Fibroblast of pulmonary artery (primary cell): ENCODE results near the gene TSC2.

Experiments used
- DNase-seq: peaks from one replicate; pipeline ENCODE4 v3.0.0-alpha.2; 2010; ENCODE audit warnings: low read depth
- H3K4me3 ChIP-seq: replicated peaks from 2 replicates; pipeline ENCODE4 v1.5.1; 2011; ENCODE audit warnings: low read depth, mild to moderate bottlenecking, control low read depth, low read length, moderate library complexity
- TF ChIP-seq, protein P1 (sequence below): IDR thresholded peaks from 2 replicates; pipeline ENCODE4 v1.5.1; 2011; ENCODE audit warnings: mild to moderate bottlenecking, control low read depth, low read length, inconsistent platforms; ENCODE audit errors: missing control alignments

TSC2 gene

GRCh38 chr16:2032285-2033056, 15.3 kb upstream of the TSC2 start:
- TF ChIP-seq, protein P1, sequence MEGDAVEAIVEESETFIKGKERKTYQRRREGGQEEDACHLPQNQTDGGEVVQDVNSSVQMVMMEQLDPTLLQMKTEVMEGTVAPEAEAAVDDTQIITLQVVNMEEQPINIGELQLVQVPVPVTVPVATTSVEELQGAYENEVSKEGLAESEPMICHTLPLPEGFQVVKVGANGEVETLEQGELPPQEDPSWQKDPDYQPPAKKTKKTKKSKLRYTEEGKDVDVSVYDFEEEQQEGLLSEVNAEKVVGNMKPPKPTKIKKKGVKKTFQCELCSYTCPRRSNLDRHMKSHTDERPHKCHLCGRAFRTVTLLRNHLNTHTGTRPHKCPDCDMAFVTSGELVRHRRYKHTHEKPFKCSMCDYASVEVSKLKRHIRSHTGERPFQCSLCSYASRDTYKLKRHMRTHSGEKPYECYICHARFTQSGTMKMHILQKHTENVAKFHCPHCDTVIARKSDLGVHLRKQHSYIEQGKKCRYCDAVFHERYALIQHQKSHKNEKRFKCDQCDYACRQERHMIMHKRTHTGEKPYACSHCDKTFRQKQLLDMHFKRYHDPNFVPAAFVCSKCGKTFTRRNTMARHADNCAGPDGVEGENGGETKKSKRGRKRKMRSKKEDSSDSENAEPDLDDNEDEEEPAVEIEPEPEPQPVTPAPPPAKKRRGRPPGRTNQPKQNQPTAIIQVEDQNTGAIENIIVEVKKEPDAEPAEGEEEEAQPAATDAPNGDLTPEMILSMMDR: no peak
- DNase-seq: no peak
- no peak overlapping the region for H3K4me3 ChIP-seq

DNA sequence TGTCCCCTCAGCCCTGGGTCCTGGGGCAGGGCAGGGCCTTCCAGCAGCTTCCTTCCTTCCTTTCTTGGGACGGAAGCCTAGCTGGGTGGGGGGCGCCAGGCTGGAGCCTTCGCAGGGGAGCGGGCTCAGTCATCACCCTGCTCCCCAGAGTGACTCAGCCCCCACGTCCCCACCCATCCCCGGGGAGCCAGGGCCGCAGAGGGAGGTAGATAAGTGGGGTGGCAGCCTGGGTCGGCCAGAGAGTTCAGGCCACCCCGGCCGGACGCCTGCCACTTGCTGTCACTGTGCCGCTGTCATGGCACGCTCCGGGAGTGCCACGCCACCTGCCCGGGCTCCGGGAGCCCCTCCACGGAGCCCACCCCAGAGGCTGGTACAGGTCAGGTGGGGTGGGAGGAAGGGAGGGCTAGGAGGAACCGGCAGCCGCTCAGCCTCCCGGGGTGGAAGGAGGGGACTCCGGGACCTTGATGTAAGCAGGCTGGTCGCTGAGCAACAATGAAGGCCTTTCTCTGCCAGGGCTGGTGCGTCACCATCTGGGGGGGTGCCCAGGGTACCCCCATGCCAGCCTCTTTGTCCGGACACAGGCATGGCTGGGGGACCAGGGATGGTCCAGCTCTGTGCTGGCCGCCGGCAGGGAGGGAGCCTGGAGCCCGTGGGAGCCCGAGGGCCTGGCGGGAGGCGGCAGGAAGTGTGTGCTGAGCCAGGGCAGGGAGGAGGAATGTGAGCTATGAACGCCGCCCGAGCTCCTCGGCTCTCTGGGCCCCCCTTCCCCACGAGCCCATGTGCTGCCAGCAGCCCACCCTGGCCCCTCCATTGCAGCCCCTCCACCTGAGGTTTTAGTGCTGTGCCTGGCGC, 14.5 kb upstream of the TSC2 start:
- TF ChIP-seq, protein P1: no peak
- DNase-seq: peak; percentile 66
- H3K4me3 ChIP-seq: peak overlapping the region; percentile 32

- DNase-seq: peak; percentile 25
- H3K4me3 ChIP-seq: peak overlapping the region; percentile 32
These were observed 13.7 kb upstream of the TSC2 start for GRCh38 chr16:2033909-2034695.

DNA sequence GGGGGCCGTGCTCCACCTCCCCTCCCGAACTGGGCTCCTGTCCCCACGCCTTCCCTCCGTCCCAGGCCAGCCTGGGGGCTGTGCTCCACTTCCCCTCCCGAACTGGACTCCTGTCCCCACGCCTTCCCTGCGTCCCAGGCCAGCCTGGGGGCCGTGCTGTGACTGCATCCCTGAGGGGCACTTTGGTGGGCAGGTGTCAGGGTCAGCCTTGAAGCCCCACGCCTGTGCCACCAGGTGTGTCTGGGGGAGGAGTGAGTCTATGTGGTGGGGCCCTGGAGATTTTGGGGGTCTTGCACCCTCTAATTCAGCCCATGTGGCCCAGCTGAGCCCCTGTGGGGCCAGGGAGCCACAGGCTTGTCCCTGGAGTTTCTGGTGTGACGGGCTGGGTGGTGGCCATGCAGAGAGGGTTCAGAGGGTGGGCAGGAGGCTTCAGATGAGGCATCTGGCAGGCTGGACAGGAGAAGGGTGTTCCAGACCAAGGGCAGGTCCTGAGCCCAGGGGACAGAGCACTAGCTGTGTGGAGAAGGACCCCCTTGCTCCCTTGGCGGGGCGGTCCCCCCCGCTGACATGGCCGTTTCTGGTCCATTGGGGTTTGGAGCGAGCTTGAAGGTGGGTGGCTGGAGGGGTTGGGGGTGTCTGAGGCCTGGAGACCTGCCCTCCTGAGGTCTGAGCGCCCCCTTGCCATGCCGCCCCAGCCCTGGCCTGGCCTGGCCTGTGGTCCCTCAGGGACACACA, 12.9 kb upstream of the TSC2 start:
- TF ChIP-seq, protein P1: no peak
- DNase-seq: no peak
- H3K4me3 ChIP-seq: no peak overlapping the region

- no peak overlapping the region for H3K4me3 ChIP-seq
- TF ChIP-seq, protein P1: no peak
- peak; percentile 65 for DNase-seq
These were observed 12.2 kb upstream of the TSC2 start for GRCh38 chr16:2035431-2036199.

DNA sequence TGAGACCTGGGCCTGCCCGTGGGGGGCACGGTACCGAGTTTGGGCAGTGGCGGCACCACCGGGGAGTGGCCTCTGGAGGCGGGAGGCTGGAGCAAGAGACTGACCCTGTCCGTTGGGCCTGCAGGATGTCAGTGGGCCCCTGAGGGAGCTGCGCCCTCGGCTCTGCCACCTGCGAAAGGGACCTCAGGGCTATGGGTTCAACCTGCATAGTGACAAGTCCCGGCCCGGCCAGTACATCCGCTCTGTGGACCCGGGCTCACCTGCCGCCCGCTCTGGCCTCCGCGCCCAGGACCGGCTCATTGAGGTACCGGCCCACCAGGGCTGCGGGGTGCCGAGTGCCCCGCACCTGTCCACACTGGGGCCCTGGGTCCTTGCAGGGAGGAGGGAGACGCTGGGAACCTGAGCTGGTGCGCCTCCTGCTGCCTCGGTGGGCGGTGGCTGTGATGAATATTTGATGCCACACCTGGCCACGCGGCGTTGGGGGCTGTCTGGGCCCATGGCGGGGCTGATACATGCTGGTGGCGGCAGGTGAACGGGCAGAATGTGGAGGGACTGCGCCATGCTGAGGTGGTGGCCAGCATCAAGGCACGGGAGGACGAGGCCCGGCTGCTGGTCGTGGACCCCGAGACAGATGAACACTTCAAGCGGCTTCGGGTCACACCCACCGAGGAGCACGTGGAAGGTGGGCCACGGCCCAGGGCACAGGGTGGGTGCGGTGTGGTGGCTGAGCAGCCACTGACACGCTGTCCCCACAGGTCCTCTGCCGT, 11.4 kb upstream of the TSC2 start:
- DNase-seq: no peak
- TF ChIP-seq, protein P1: no peak
- H3K4me3 ChIP-seq: no peak overlapping the region
